Endothelial cell (in vitro differentiated cells): Measurements from ENCODE around the gene DNASE1L1. TPM values are rescaled to one million over a fixed set of nuclear protein-coding genes. Genes with fewer than 3 reads are reported as not detected.
"Not testable (repeated sequence)": the region's sequence is repeated elsewhere in the genome, so short reads cannot be mapped to it uniquely, and the experiment has no call there.

Source experiments
- DNase-seq: peaks from one replicate; pipeline ENCODE4 v3.0.0; 2021; ENCODE audit warnings: low spot score
- H3K27ac Mint-ChIP-seq: one replicate; pipeline ENCODE4 v1.8.0; 2021; ENCODE audit warnings: mixed read lengths, inconsistent platforms; ENCODE audit not compliant: unreplicated experiment
- H3K27me3 Mint-ChIP-seq: one replicate; pipeline ENCODE4 v1.8.0; 2021; ENCODE audit warnings: mild to moderate bottlenecking, moderate library complexity, mixed read lengths, inconsistent platforms; ENCODE audit not compliant: unreplicated experiment
- H3K36me3 Mint-ChIP-seq: one replicate; pipeline ENCODE4 v1.8.0; 2021; ENCODE audit warnings: mild to moderate bottlenecking, low read depth, mixed read lengths, inconsistent platforms; ENCODE audit not compliant: unreplicated experiment
- H3K4me1 Mint-ChIP-seq: one replicate; pipeline ENCODE4 v1.8.0; 2021; ENCODE audit warnings: mild to moderate bottlenecking, mixed read lengths, inconsistent platforms; ENCODE audit not compliant: unreplicated experiment
- H3K4me3 Mint-ChIP-seq: one replicate; pipeline ENCODE4 v1.8.0; 2021; ENCODE audit warnings: mild to moderate bottlenecking, mixed read lengths, inconsistent platforms; ENCODE audit not compliant: unreplicated experiment
- H3K9me3 Mint-ChIP-seq: one replicate; pipeline ENCODE4 v1.8.0; 2021; ENCODE audit warnings: mixed read lengths, inconsistent platforms; ENCODE audit not compliant: unreplicated experiment
- total RNA-seq: library from RNA; stranded (reverse); fragmentation: NEBNext Ultra II Directional; extraction: Animal tissue kit (Norgen Biotek cat#: 25700); gene quantifications from one replicate; pipeline ENCODE4 v1.2.1, GENCODE V29; 2021; ENCODE audit not compliant: unreplicated experiment
- TF ChIP-seq, protein P1 (sequence below): fragments of 200-600 bp; sonication (generic); IDR thresholded peaks from one replicate; pipeline ENCODE4 v1.5.0; 2021; ENCODE audit warnings: antibody characterized with exemption; ENCODE audit not compliant: unreplicated experiment

Gene DNASE1L1
- total RNA-seq, 1 donor from 2014 or later, result 38.6 TPM

DNA sequence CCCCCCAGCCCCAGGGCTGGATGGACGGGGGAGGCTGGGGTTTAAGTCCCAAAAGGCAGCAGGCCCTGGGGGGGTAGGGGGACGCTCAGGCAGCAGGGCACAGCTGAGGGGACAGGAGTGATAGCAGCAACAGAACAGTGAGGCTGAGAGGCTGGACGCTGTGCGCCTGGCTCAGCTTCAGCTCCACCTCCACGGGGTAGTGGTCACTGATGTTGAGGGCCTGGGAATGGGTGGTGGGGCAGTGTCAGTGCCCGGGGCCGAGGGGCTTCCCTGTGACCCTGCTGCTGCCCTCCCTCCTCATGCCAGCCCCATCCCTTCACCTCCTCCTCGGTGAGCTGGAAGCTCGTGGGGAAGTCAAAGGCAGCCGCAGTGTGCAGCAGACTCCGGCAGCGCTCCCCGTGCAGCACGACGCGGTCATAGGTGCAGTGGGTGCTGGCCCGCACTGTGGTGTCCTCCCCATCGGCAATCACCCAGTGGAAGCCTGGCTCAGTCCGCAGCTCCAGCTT, 6.4 kb downstream of the DNASE1L1 start:
- H3K4me1 Mint-ChIP-seq, result peaks cover 12% of the 10 kb centered on the region
- TF ChIP-seq, protein P1, sequence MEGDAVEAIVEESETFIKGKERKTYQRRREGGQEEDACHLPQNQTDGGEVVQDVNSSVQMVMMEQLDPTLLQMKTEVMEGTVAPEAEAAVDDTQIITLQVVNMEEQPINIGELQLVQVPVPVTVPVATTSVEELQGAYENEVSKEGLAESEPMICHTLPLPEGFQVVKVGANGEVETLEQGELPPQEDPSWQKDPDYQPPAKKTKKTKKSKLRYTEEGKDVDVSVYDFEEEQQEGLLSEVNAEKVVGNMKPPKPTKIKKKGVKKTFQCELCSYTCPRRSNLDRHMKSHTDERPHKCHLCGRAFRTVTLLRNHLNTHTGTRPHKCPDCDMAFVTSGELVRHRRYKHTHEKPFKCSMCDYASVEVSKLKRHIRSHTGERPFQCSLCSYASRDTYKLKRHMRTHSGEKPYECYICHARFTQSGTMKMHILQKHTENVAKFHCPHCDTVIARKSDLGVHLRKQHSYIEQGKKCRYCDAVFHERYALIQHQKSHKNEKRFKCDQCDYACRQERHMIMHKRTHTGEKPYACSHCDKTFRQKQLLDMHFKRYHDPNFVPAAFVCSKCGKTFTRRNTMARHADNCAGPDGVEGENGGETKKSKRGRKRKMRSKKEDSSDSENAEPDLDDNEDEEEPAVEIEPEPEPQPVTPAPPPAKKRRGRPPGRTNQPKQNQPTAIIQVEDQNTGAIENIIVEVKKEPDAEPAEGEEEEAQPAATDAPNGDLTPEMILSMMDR, result no peak
- no peak overlapping the region for H3K27ac Mint-ChIP-seq
- no peak overlapping the region for H3K4me3 Mint-ChIP-seq
- DNase-seq, result no peak
- no peaks in the 10 kb centered on the region for H3K9me3 Mint-ChIP-seq
- peaks cover 22% of the 10 kb centered on the region for H3K36me3 Mint-ChIP-seq
- peaks cover 21% of the 10 kb centered on the region for H3K27me3 Mint-ChIP-seq

DNA sequence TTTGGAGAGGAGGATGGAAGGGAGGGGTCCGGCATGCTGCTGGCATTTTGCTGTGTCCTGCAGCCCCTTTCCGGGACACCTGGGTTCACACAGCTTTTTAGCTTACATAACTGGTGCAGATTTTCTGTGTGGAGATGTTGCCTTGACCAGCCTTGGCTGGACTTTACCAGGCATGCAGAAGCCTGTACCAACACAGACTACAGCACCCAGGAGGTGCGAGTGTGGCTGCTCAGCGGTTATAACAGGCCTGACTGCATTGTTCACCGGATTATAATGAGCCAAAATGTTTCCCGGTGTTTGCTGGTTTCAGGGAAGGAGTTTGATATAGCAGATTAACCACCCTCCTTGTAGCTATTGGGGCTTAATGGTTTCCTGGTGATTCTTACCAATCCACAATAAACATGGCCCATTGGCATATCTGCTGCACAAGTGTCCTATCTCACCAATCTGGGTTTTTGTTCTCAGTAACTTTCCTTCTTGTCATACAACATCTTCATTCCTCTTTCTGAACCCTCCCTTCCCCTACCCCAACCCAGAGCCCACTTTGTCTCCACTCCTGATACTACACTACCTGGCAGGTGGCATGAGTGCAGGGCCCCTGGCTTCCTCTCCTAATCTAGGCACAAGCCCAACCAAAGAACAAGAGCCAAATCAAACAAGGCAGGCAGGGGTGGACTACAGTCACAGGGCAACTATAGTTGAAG, 7.0 kb downstream of the DNASE1L1 start:
- H3K36me3 Mint-ChIP-seq, result peaks cover 22% of the 10 kb centered on the region
- no peaks in the 10 kb centered on the region for H3K9me3 Mint-ChIP-seq
- peaks cover 21% of the 10 kb centered on the region for H3K27me3 Mint-ChIP-seq
- no peak overlapping the region for H3K4me3 Mint-ChIP-seq
- TF ChIP-seq, protein P1, result no peak
- H3K27ac Mint-ChIP-seq, result no peak overlapping the region
- H3K4me1 Mint-ChIP-seq, result peaks cover 12% of the 10 kb centered on the region
- DNase-seq, result no peak

DNA sequence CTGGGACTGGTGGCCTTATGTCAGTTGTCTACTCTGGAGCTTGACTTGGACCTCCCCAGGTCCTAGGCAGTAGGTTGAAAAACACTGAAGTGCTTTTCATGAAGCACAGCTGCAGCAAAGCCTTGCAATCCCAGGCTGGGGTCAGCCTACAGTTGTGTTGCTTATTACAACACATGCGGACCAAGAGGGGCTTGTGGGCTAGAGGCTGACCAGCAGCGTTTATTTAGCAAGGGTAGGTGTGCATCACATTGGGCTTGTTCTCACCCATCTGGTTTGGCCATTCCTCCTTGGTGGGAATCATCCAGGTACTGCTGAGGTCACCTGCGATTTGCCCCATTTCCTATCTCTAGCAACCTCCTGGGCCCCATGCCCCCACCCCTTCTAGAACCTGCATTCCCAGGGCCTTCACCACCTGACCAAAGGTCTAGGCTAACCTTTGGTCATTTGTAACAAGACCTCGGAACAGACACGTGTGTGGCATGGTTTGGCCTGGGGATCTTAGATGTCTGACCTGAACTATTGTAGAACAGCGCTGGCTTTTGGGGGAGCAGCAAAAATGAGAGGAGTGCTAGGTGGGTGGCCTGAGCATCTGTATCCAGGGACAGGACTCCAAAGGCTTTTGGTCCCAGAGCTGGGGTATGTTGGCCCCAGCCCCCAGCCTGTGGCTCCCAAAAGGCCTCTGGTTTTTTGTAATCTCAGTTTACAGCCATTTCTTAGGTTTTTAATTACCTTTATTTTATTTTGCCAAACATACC, 7.8 kb downstream of the DNASE1L1 start:
- Mint-ChIP-seq H3K4me3 (no peak overlapping the region), H3K27me3 (peaks cover 21% of the 10 kb centered on the region), H3K36me3 (peaks cover 22% of the 10 kb centered on the region), H3K9me3 (no peaks in the 10 kb centered on the region), H3K4me1 (peaks cover 12% of the 10 kb centered on the region), H3K27ac (peak overlapping the region; percentile 42)
- DNase-seq, result no peak
- TF ChIP-seq, protein P1, result no peak

DNA sequence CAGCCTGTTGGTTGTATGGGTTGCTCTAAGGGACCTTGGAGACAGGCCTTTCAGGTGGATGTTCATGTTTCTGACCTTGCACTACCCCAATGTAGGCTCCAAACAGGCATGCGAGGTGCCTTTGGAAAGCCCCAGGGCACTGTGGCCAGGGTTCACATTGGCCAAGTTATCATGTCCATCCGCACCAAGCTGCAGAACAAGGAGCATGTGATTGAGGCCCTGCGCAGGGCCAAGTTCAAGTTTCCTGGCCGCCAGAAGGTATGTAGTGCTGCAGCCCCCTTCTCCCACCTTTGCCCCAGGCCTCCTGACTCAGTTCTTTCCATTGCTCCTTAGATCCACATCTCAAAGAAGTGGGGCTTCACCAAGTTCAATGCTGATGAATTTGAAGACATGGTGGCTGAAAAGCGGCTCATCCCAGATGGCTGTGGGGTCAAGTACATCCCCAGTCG, 8.7 kb downstream of the DNASE1L1 start:
- H3K27ac Mint-ChIP-seq, H3K9me3 Mint-ChIP-seq, DNase-seq: not testable (repeated sequence)
- peaks cover 12% of the 10 kb centered on the region for H3K4me1 Mint-ChIP-seq
- peaks cover 21% of the 10 kb centered on the region for H3K27me3 Mint-ChIP-seq
- peaks cover 22% of the 10 kb centered on the region for H3K36me3 Mint-ChIP-seq
- peak overlapping the region; percentile 99 for H3K4me3 Mint-ChIP-seq

DNA sequence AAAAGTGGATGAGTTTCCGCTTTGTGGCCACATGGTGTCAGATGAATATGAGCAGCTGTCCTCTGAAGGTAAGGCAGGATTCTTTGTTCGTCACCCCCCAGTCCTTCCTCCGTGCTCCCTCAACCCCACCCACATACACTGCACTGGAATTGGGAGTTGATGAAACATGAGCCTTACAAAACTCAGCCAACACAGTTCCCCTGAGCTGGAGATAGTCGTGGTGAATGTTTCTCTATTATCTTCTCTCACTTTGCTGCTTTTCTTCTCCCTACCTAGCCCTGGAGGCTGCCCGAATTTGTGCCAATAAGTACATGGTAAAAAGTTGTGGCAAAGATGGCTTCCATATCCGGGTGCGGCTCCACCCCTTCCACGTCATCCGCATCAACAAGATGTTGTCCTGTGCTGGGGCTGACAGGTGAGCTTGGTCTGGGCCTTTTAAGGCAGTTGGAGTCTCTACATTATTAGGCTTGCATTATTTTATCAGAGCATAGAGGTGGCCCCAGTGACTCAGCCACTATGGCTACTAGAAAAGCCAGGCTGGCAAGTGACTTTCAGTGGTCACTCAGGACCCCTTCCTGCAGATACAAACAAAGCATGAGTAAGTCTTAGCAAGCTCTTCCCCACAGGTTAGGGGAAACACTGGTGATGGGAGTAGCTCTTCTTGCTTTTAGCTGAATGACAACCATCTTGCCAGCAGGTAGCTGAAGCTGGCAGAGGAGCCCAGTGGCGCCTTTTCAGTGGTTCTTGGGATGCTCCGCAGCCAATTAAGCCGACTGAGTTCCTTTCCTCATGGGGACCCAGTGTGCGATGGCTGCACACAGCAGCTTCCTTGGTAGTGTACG, 9.3 kb downstream of the DNASE1L1 start:
- H3K9me3 Mint-ChIP-seq, result no peaks in the 10 kb centered on the region
- TF ChIP-seq, protein P1, result no peak
- peak overlapping the region; percentile 99 for H3K4me3 Mint-ChIP-seq
- no peak for DNase-seq
- peaks cover 21% of the 10 kb centered on the region for H3K27me3 Mint-ChIP-seq
- H3K36me3 Mint-ChIP-seq, result peaks cover 22% of the 10 kb centered on the region
- peak overlapping the region; percentile 99 for H3K27ac Mint-ChIP-seq
- H3K4me1 Mint-ChIP-seq, result peaks cover 12% of the 10 kb centered on the region
